ENCODE data around the gene TBK1.

TBK1 gene

GRCh38 chr12:64544371-64545080 is 92.6 kb downstream of the TBK1 start:
- in situ Hi-C loops (cut with MboI; ENCODE audit: low sequenced_read_pairs, unreplicated experiment) = loop anchor here (5.0 to 25.0 kb wide), 2 partner anchors 153 to 568 kb away; partner anchors contain the start of gene WIF1
- TF ChIP-seq, protein P1, sequence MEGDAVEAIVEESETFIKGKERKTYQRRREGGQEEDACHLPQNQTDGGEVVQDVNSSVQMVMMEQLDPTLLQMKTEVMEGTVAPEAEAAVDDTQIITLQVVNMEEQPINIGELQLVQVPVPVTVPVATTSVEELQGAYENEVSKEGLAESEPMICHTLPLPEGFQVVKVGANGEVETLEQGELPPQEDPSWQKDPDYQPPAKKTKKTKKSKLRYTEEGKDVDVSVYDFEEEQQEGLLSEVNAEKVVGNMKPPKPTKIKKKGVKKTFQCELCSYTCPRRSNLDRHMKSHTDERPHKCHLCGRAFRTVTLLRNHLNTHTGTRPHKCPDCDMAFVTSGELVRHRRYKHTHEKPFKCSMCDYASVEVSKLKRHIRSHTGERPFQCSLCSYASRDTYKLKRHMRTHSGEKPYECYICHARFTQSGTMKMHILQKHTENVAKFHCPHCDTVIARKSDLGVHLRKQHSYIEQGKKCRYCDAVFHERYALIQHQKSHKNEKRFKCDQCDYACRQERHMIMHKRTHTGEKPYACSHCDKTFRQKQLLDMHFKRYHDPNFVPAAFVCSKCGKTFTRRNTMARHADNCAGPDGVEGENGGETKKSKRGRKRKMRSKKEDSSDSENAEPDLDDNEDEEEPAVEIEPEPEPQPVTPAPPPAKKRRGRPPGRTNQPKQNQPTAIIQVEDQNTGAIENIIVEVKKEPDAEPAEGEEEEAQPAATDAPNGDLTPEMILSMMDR (IDR thresholded peaks at IDR 0.05; ENCODE audit: borderline replicate concordance, control extremely low read depth, extremely low read depth, insufficient read depth, missing control alignments) = no peak
- no peak for DNase-seq (ENCODE audit: low spot score)

- in situ Hi-C loops (cut with MboI; ENCODE audit: low sequenced_read_pairs, unreplicated experiment) = loop anchor here (5.0 to 25.0 kb wide), 2 partner anchors 152 to 567 kb away; partner anchors contain the start of gene WIF1
- TF ChIP-seq, protein P1 (IDR thresholded peaks at IDR 0.05; ENCODE audit: borderline replicate concordance, control extremely low read depth, extremely low read depth, insufficient read depth, missing control alignments) = no peak
- DNase-seq (ENCODE audit: low spot score) = no peak
Observed at GRCh38 chr12:64545081-64545382, 93.1 kb downstream of the TBK1 start.

GRCh38 chr12:64549108-64549507 is 97.2 kb downstream of the TBK1 start:
- DNase-seq (ENCODE audit: low spot score) = no peak
- TF ChIP-seq, protein P1 (IDR thresholded peaks at IDR 0.05; ENCODE audit: borderline replicate concordance, control extremely low read depth, extremely low read depth, insufficient read depth, missing control alignments) = no peak
- in situ Hi-C loops (cut with MboI; ENCODE audit: low sequenced_read_pairs, unreplicated experiment) = loop anchor here (5.0 to 25.0 kb wide), 2 partner anchors 148 to 563 kb away; partner anchors contain the start of gene WIF1

DNA sequence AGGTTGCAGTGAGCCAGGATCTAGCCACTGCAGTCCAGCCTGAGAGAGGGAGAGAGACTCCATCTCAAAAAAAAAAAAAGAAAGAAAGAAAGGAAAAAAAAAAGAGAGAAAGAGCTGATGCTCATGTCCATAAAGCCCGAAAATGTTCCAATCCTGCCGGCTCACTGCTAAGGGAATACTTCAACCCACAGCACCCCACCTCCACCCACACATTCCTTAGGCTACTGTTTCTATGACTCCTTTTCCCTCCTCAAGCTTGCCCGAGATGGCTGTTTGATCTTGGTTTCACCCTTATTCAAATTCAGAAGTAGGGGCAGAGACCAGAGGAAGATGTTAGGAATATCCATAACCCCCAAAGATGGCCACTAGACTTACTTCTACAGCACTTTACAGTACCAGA is 98.8 kb downstream of the TBK1 start:
- DNase-seq (ENCODE audit: low spot score) = no peak
- TF ChIP-seq, protein P1 (IDR thresholded peaks at IDR 0.05; ENCODE audit: borderline replicate concordance, control extremely low read depth, extremely low read depth, insufficient read depth, missing control alignments) = no peak
- in situ Hi-C loops (cut with MboI; ENCODE audit: low sequenced_read_pairs, unreplicated experiment) = no loop called here

- DNase-seq (ENCODE audit: low spot score) = no peak
- TF ChIP-seq, protein P1 (IDR thresholded peaks at IDR 0.05; ENCODE audit: borderline replicate concordance, control extremely low read depth, extremely low read depth, insufficient read depth, missing control alignments) = no peak
- in situ Hi-C loops (cut with MboI; ENCODE audit: low sequenced_read_pairs, unreplicated experiment) = no loop called here
Observed at GRCh38 chr12:64551676-64552075, 99.8 kb downstream of the TBK1 start.
